HepG2 (cell line): ENCODE measurements around the gene MMP7. TPM values are rescaled to one million over a fixed set of nuclear protein-coding genes. Genes with fewer than 3 reads are reported as not detected.

Experiments used
- ARNTL ChIP-seq: sonication (generic); formaldehyde crosslinking; IDR thresholded peaks from 2 replicates; pipeline ENCODE4 v1.4.0; 2020; ENCODE audit warnings: mild to moderate bottlenecking, missing genetic modification reagents
- EP300 ChIP-seq, 3 experiments: sonication (generic) in 1 of 3; formaldehyde crosslinking in 1 of 3; IDR thresholded peaks; 2 replicates each; pipeline versions ENCODE4 v1.5.1 to v1.6.1; 2011 to 2020; ENCODE audit warnings: low read depth in 2 of 3, low read length in 2 of 3, borderline replicate concordance in 1 of 3, improper control_type of control experiment in 1 of 3, mild to moderate bottlenecking in 1 of 3, missing genetic modification reagents in 1 of 3, moderate library complexity in 1 of 3
- FOSL2 ChIP-seq: sonication (generic); formaldehyde crosslinking; IDR thresholded peaks from 2 replicates; pipeline ENCODE4 v1.4.0; 2020; ENCODE audit warnings: missing genetic modification reagents
- GATAD1 ChIP-seq: IDR thresholded peaks from 2 replicates; pipeline ENCODE4 v1.6.1; 2016; ENCODE audit warnings: missing genetic modification reagents, missing compliant biosample characterization
- GMEB1 ChIP-seq: sonication (generic); formaldehyde crosslinking; IDR thresholded peaks from 2 replicates; pipeline ENCODE4 v1.5.1; 2020; ENCODE audit warnings: missing genetic modification reagents, mild to moderate bottlenecking, borderline replicate concordance
- GPBP1L1 ChIP-seq: sonication (generic); formaldehyde crosslinking; IDR thresholded peaks from 2 replicates; pipeline ENCODE4 v1.5.0; 2020; ENCODE audit warnings: mild to moderate bottlenecking, missing genetic modification reagents
- HMG20A ChIP-seq: IDR thresholded peaks from 2 replicates; pipeline ENCODE4 v1.6.1; 2016; ENCODE audit warnings: borderline replicate concordance
- IKZF5 ChIP-seq: IDR thresholded peaks from 2 replicates; pipeline ENCODE4 v1.6.1; 2018; ENCODE audit warnings: missing genetic modification reagents, mild to moderate bottlenecking, missing compliant biosample characterization
- KAT2B ChIP-seq: fragments of 150-350 bp; IDR thresholded peaks from 2 replicates; pipeline ENCODE4 v1.6.1; 2014; ENCODE audit warnings: low read depth, low read length, borderline replicate concordance
- KLF15 ChIP-seq: sonication (generic); formaldehyde crosslinking; IDR thresholded peaks from 2 replicates; pipeline ENCODE4 v1.8.1; 2023; ENCODE audit warnings: borderline replicate concordance, mild to moderate bottlenecking, inconsistent platforms, missing genetic modification reagents, mixed read lengths
- KMT2B ChIP-seq: IDR thresholded peaks from 2 replicates; pipeline ENCODE4 v1.6.1; 2016; ENCODE audit warnings: missing genetic modification reagents, missing compliant biosample characterization
- LRRFIP1 ChIP-seq: sonication (generic); formaldehyde crosslinking; conservative IDR thresholded peaks from 2 replicates; pipeline ENCODE4 v1.4.0; 2020; ENCODE audit warnings: missing genetic modification reagents
- REPIN1 ChIP-seq: sonication (generic); formaldehyde crosslinking; IDR thresholded peaks from 2 replicates; pipeline ENCODE4 v1.8.0; 2022; ENCODE audit warnings: missing genetic modification reagents, low read depth, mild to moderate bottlenecking, borderline replicate concordance
- SOX13 ChIP-seq, 3 experiments: fragments of 450-650 bp in 1 of 3; sonication (generic) in 1 of 3; formaldehyde crosslinking in 1 of 3; IDR thresholded peaks in 2 of 3; conservative IDR thresholded peaks in 1 of 3; 2 replicates each; pipeline versions ENCODE4 v1.5.0 to v1.6.1; 2016 to 2020; ENCODE audit warnings: antibody characterized with exemption in 1 of 3, mild to moderate bottlenecking in 1 of 3, missing compliant biosample characterization in 1 of 3, missing genetic modification reagents in 1 of 3, moderate library complexity in 1 of 3
- TARDBP ChIP-seq: sonication (generic); formaldehyde crosslinking; IDR thresholded peaks from 2 replicates; pipeline ENCODE4 v1.8.0; 2022; ENCODE audit warnings: mild to moderate bottlenecking, missing genetic modification reagents
- ZMYM3 ChIP-seq: sonication (generic); formaldehyde crosslinking; IDR thresholded peaks from 2 replicates; pipeline ENCODE4 v1.5.1; 2020; ENCODE audit warnings: mild to moderate bottlenecking, missing genetic modification reagents
- ZNF180 ChIP-seq: sonication (generic); formaldehyde crosslinking; IDR thresholded peaks from 2 replicates; pipeline ENCODE4 v1.4.0; 2020; ENCODE audit warnings: low read depth, missing genetic modification reagents, borderline replicate concordance
- ZNF207 ChIP-seq: fragments of 450-650 bp; IDR thresholded peaks from 2 replicates; pipeline ENCODE4 v1.6.1; 2016; ENCODE audit warnings: antibody characterized with exemption, borderline replicate concordance
- ZNF615 ChIP-seq: sonication (generic); formaldehyde crosslinking; IDR thresholded peaks from 2 replicates; pipeline ENCODE4 v1.5.0; 2020; ENCODE audit warnings: mild to moderate bottlenecking, missing genetic modification reagents, borderline replicate concordance
- ZNF678 ChIP-seq: sonication (generic); formaldehyde crosslinking; IDR thresholded peaks from 2 replicates; pipeline ENCODE4 v1.4.0; 2020; ENCODE audit warnings: mild to moderate bottlenecking, missing genetic modification reagents
- ZNF83 ChIP-seq: sonication (generic); formaldehyde crosslinking; IDR thresholded peaks from 2 replicates; pipeline ENCODE4 v1.4.0; 2020; ENCODE audit warnings: missing genetic modification reagents, mild to moderate bottlenecking, borderline replicate concordance
- ZZZ3 ChIP-seq: sonication (generic); formaldehyde crosslinking; IDR thresholded peaks from 2 replicates; pipeline ENCODE4 v1.4.0; 2020; ENCODE audit warnings: missing genetic modification reagents, mild to moderate bottlenecking, borderline replicate concordance
- polyA plus RNA-seq, 8 experiments: library from polyadenylated mRNA; depleted of rRNA in 3 of 8; stranded (reverse) in 7 of 8; unstranded in 1 of 8; fragments of >200 nt; fragmentation: Illumina TruSeq in 4 of 8; extraction: Trizol in 4 of 8; gene quantifications; 2 replicates each; pipeline versions ENCODE4 v1.2.1 to v1.2.3, GENCODE V29; 2011 to 2016; ENCODE audit warnings: low read depth in 4 of 8, missing spikeins in 1 of 8, mixed read lengths in 1 of 8; ENCODE audit not compliant: insufficient read depth in 1 of 8
- total RNA-seq, 5 experiments: library from RNA; depleted of rRNA; stranded (reverse); fragments of >200 nt; fragmentation: Illumina TruSeq; extraction: Trizol; gene quantifications; 2 replicates each; pipeline ENCODE4 v1.2.3, GENCODE V29; 2016; ENCODE audit warnings: low read depth in 1 of 5

MMP7 gene
- total and polyA plus RNA-seq, 2 of the 13 experiments (the other 11 are each of a cell fraction or from before 2014, with no cell fraction given) = 0.17 TPM; not detected in 1

GRCh38 chr11:102494216-102494615, 36.3 kb downstream of the MMP7 start (continued):
- TF ChIP-seq KAT2B = no peak
- peak; percentile 99 for TF ChIP-seq FOSL2 (CRISPR knock-in tag)
- TF ChIP-seq GPBP1L1 (CRISPR knock-in tag) = no peak
- TF ChIP-seq GMEB1 = no peak
- TF ChIP-seq SOX13 (IDR thresholded peaks at IDR 0.05) = peak; percentile 29; the same call in 1 of the 2 replicates
- peak in 1 of 2 experiments; percentile 91; a peak in 2 of 4 replicates for TF ChIP-seq SOX13 (CRISPR knock-in tag; conservative IDR thresholded peaks at IDR 0.05 in 1 of 2, IDR thresholded peaks at IDR 0.05 in 1 of 2)
- no peak for TF ChIP-seq ZNF83 (CRISPR knock-in tag)
- no peak for TF ChIP-seq ZNF207
- peak; percentile 55; the same call in 1 of the 2 replicates for TF ChIP-seq HMG20A (CRISPR knock-in tag)
- TF ChIP-seq KLF15 (CRISPR knock-in tag) = no peak
- 0 out of 2 replicates have a peak, but pooled peaks have one; percentile 37 for TF ChIP-seq IKZF5 (CRISPR knock-in tag)
- TF ChIP-seq ARNTL (CRISPR knock-in tag) = no peak
- TF ChIP-seq REPIN1 (CRISPR knock-in tag) = no peak
- peak; percentile 39; the same call in 1 of the 2 replicates for TF ChIP-seq ZMYM3
- peak in 1 of 2 experiments; percentile 84; a peak in 2 of 4 replicates for TF ChIP-seq EP300 (IDR thresholded peaks at IDR 0.05; ENCODE audit: low read depth in 2 of 2, low read length in 2 of 2)
- TF ChIP-seq EP300 (CRISPR knock-in tag; IDR thresholded peaks at IDR 0.05; ENCODE audit: borderline replicate concordance) = peak; percentile 39; the same call in 1 of the 2 replicates
- TF ChIP-seq GATAD1 (CRISPR knock-in tag) = no peak
- TF ChIP-seq ZNF180 = no peak
- no peak for TF ChIP-seq ZZZ3 (CRISPR knock-in tag)
- no peak for TF ChIP-seq ZNF678 (CRISPR knock-in tag)
- no peak for TF ChIP-seq LRRFIP1
- TF ChIP-seq KMT2B (CRISPR knock-in tag) = no peak
- no peak for TF ChIP-seq ZNF615
- TF ChIP-seq TARDBP (CRISPR knock-in tag) = 0 out of 2 replicates have a peak, but pooled peaks have one; percentile 37
